NCI-H524 treated with DMSO at 0.1 percent for 48 hours (cell line): ENCODE data around the gene TNNC2.

Source experiments
- DNase-seq: peaks from one replicate; lab custom pipeline; 2025; lab: John Stamatoyannopoulos, UW

Gene TNNC2

GRCh38 chr20:45781391-45781931 is 45.7 kb downstream of the TNNC2 start:
- no peak for DNase-seq

GRCh38 chr20:45780159-45780558 is 47.0 kb downstream of the TNNC2 start:
- DNase-seq: no peak

- DNase-seq: no peak
Observed at GRCh38 chr20:45779011-45779915, 47.8 kb downstream of the TNNC2 start.

- no peak for DNase-seq
Observed at GRCh38 chr20:45776931-45777330, 50.2 kb downstream of the TNNC2 start.

GRCh38 chr20:45775411-45775810 is 51.7 kb downstream of the TNNC2 start:
- DNase-seq: no peak

- DNase-seq: no peak
Observed at GRCh38 chr20:45774945-45775344, 52.2 kb downstream of the TNNC2 start.
